Stromal cell of bone marrow (primary cell): Measurements from ENCODE around the gene PEX10.

Experiments used
- DNase-seq: peaks from one replicate; pipeline ENCODE4 v3.0.0-alpha.2; 2012; ENCODE audit warnings: low read depth

PEX10 gene

GRCh38 chr1:2375246-2375922, 37.0 kb downstream of the PEX10 start:
- DNase-seq, result no peak

GRCh38 chr1:2374252-2375155, 37.9 kb downstream of the PEX10 start:
- no peak for DNase-seq

GRCh38 chr1:2373551-2374251, 38.7 kb downstream of the PEX10 start:
- no peak for DNase-seq

- DNase-seq, result no peak
Measured at GRCh38 chr1:2372551-2373490, 39.5 kb downstream of the PEX10 start.

- DNase-seq, result no peak
Measured at GRCh38 chr1:2368053-2368744, 44.2 kb downstream of the PEX10 start.

- no peak for DNase-seq
Measured at GRCh38 chr1:2363847-2364513, 48.4 kb downstream of the PEX10 start.

- no peak for DNase-seq
Measured at GRCh38 chr1:2360588-2361364, 51.6 kb downstream of the PEX10 start.

GRCh38 chr1:2358651-2359640, 53.4 kb downstream of the PEX10 start:
- no peak for DNase-seq

GRCh38 chr1:2358072-2358471, 54.3 kb downstream of the PEX10 start:
- no peak for DNase-seq

- no peak for DNase-seq
Measured at GRCh38 chr1:2356911-2357845, 55.2 kb downstream of the PEX10 start.

- no peak for DNase-seq
Measured at GRCh38 chr1:2356401-2356800, 56.0 kb downstream of the PEX10 start.

GRCh38 chr1:2355373-2356261, 56.7 kb downstream of the PEX10 start:
- no peak for DNase-seq

GRCh38 chr1:2354511-2355372, 57.6 kb downstream of the PEX10 start:
- DNase-seq, result no peak
